ENCODE results near the gene MIOS.

The MIOS gene

GRCh38 chr7:7607010-7607409 is 40.3 kb downstream of the MIOS start:
- Histone ChIP-seq H3K27ac (no peak overlapping the region), H3K4me3 (no peak overlapping the region)
- DNase-seq (ENCODE audit: low spot score) = no peak
- TF ChIP-seq CTCF (IDR thresholded peaks at IDR 0.05) = no peak

GRCh38 chr7:7609330-7609729 is 42.6 kb downstream of the MIOS start:
- no peak for DNase-seq (ENCODE audit: low spot score)
- H3K4me3 ChIP-seq = no peak overlapping the region
- TF ChIP-seq CTCF (IDR thresholded peaks at IDR 0.05) = no peak
- H3K27ac ChIP-seq = no peak overlapping the region

DNA sequence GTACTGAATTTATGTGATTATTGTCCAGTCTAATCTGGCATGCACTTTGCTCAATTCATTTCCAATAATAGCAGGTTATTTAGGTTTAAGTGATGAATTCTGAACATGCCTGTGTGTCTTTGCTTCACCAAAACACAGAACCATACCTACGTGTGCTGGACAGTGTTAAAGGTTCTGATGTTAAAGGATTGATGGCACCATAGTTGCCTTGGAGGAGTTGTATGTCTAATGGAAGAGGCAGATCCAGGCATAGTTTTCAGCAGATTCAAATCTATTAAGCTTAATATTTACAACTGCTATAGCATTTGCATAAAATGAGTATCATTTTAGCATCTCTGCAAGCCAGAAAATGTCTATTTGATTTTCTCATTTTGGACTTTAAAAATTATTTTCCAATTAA is 45.8 kb downstream of the MIOS start:
- no peak for DNase-seq (ENCODE audit: low spot score)
- no peak overlapping the region for H3K27ac ChIP-seq
- no peak overlapping the region for H3K4me3 ChIP-seq
- no peak for TF ChIP-seq CTCF (IDR thresholded peaks at IDR 0.05)

DNA sequence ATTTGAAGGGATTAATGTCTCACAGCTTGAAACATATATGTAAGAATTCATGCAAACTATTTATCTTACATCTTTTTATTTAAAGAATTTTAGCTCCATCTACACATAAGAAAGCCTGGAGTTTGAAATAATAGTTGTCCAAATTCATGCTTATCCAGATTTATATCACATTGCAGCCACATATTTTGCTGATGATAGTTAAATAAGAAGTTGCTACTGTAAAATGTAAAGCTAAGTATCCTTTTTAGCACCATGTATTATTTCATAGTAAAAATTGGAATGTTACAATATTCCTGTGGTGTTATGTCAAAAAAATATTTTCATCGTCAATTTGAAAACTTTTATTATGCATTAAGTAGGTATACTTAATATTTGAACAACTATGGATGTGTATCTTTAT is 46.5 kb downstream of the MIOS start:
- no peak for DNase-seq (ENCODE audit: low spot score)
- no peak for TF ChIP-seq CTCF (IDR thresholded peaks at IDR 0.05)
- H3K4me3 ChIP-seq = no peak overlapping the region
- H3K27ac ChIP-seq = no peak overlapping the region

DNA sequence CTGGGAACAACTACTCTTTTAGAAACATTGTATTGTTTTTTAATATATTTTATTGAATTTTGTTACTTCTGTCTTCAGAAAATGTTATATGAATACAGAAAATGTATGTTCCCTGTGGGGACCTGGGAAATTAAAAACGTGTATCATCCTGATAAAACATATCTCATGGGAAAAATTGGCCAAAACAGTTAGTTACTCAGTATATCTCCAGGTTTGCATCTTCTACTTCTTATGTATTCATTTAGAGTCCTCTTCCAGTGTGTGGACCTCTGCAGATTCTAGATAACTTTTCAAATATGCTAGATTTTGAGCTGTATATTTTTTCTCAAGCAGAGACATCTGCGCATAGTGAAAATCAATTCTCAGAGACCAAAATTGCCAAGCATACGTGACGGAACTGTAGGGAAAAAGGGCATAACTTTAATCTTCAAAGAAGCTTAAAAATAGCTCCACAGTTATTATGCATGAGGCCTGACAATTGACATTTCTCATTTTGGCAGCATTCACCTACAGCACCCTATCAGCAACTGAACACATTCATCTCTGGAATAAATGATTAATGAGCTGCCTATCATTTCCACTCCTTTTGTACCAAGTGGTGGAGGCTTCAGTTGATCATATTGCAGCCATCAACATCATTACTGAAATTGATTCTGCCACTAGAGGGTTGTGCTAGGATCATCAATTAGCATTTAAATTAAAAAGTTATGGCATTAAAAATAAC is 47.5 kb downstream of the MIOS start:
- H3K27ac ChIP-seq = no peak overlapping the region
- no peak overlapping the region for H3K4me3 ChIP-seq
- TF ChIP-seq CTCF (IDR thresholded peaks at IDR 0.05) = no peak
- no peak for DNase-seq (ENCODE audit: low spot score)

GRCh38 chr7:7617550-7617949 is 50.9 kb downstream of the MIOS start:
- TF ChIP-seq CTCF (IDR thresholded peaks at IDR 0.05) = no peak
- Histone ChIP-seq H3K4me3 (no peak overlapping the region), H3K27ac (no peak overlapping the region)
- no peak for DNase-seq (ENCODE audit: low spot score)

GRCh38 chr7:7618410-7618809 is 51.7 kb downstream of the MIOS start:
- DNase-seq (ENCODE audit: low spot score) = no peak
- Histone ChIP-seq H3K27ac (no peak overlapping the region), H3K4me3 (no peak overlapping the region)
- no peak for TF ChIP-seq CTCF (IDR thresholded peaks at IDR 0.05)
